Fibroblast of skin of abdomen (primary cell): ENCODE data around the gene NAA40.
A peak's percentile ranks its signal among the peaks of the same experiment; 100 is the strongest.

Source experiments
- DNase-seq: peaks from one replicate; pipeline ENCODE4 v3.0.0-alpha.2; 2013

Gene NAA40

DNA sequence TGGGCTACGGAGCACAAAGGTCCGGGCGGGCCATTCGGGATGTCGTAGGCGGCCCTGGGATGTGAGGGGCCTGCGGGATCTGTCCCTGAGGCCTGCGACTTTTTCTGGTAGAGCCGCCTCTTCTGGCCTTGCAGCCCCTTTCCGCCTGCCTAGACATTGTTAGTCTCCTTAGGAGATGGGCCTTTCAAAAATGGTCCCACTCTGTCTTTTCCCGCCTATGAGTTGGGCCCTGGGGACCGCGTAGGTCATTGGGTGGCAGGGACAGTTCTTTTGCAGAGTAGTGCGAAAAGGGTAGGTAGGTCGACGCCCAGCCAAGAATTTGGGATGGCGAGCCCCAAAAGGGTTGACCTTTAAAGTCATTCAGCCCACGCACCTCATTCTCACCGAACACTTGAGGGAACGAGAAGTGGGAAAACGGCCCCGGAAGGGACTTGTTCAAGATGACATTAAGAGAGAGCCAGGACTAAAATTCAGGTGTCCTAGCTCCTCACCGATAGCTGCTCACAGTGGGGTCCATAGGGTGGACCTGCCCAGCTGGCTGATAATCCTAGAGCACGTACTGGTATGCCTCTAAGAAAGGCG is 48.2 kb downstream of the NAA40 start:
- DNase-seq: no peak

DNA sequence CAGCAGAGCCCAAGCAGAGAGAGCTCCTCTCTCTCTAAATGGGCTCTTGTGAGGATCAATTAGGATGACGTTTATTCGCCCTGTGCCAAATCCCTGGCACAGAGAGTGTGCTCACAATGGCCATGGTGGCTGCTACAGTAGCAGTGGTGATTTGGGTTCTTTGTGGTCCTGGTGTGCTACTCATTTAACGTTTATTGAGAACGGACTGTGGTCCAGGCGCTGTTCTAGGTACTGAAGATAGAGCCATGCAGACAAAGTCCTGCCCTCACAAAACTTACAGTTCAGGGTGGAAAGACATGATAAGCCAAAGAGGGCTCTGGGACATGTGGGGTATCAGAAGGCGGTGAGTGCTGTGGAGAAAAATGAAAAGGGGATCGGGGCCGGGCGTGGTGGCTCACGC is 52.8 kb downstream of the NAA40 start:
- DNase-seq: no peak

DNA sequence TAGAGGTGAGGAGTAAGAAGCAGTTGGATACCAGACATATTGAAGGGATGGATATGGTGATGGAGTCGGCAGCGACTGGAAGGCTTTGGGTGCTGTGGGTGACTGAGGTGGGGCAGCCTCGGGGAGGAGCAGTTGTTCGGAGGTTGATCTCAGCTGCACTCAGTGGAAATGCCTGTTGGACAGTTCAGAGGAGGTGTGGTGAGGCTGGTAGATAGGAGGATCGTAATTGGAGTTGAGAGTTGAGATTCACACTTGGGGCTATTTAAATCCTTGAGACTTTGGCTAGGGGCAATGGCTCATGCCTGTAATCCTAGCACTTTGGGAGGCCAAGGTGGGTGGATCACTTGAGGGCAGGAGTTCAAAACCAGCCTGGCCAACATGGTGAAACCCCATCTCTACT is 54.3 kb downstream of the NAA40 start:
- no peak for DNase-seq

DNA sequence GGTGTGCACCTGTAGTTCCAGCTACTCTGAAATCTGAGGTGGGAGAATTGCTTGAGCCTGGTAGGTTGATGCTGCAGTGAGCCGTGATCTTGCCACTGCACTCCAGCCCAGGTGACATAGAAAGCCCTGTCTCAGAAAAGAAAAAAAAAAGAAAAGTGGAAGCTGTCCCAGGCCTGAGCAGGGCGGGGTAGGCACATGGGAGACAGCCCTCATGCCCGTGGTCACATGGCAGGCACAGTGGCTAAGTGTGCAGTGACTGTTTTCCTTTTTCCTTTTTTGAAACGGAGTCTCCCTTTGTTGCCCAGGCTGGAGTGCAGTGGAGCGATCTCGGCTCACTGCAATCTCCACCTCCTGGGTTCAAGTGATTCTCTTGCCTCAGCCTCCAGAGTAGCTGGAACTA is 55.2 kb downstream of the NAA40 start:
- no peak for DNase-seq

DNA sequence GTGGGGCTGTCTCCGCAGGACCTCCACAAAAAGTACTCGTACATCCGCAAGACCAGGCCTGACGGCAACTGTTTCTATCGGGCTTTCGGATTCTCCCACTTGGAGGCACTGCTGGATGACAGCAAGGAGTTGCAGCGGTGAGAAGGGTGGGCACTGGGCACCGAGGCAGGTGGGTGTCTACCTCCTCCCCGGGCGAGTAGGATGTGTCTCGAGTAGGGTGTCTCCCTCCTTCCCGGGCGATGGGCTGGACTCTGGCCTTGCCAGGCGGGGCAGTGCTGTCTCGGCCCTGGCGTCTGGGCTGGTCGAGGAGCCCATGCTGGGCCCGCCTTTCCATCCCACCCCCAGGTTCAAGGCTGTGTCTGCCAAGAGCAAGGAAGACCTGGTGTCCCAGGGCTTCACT is 57.7 kb downstream of the NAA40 start:
- DNase-seq: no peak

DNA sequence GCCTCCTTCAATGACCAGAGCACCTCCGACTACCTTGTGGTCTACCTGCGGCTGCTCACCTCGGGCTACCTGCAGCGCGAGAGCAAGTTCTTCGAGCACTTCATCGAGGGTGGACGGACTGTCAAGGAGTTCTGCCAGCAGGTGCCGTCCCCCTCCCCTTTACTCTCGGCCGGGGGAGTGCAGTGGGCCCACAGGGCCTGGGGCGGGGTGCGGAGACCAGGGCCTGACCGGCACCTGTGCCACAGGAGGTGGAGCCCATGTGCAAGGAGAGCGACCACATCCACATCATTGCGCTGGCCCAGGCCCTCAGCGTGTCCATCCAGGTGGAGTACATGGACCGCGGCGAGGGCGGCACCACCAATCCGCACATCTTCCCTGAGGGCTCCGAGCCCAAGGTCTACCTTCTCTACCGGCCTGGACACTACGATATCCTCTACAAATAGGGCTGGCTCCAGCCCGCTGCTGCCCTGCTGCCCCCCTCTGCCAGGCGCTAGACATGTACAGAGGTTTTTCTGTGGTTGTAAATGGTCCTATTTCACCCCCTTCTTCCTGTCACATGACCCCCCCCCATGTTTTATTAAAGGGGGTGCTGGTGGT is 58.4 kb downstream of the NAA40 start:
- DNase-seq: no peak

DNA sequence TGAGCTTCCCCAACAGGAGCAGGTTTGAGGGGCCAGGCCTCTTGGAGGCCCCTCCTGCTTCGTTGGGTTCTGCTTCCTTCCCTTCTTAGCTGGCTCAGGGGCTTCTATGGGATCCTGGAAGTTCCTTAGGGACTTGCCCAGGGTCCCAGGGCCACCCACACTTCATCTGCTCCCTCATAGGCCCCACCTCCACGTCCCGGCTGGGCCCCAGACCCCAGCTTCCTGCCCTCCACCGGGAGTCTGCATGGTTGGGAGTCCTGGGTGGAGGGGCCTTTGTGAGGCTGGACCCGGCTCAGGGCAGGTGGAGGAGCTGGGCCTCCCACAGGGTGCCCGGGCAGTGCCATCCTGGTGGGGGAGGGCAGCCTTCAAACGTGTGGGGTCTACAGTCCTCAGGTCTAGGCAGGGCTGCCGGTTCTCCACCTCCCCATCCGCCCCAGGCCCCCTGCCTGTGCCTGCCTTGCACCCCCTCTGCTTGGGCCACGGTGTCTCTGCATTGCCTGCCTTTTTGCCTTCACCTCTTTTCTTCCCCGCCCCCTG is 59.1 kb downstream of the NAA40 start:
- no peak for DNase-seq

DNA sequence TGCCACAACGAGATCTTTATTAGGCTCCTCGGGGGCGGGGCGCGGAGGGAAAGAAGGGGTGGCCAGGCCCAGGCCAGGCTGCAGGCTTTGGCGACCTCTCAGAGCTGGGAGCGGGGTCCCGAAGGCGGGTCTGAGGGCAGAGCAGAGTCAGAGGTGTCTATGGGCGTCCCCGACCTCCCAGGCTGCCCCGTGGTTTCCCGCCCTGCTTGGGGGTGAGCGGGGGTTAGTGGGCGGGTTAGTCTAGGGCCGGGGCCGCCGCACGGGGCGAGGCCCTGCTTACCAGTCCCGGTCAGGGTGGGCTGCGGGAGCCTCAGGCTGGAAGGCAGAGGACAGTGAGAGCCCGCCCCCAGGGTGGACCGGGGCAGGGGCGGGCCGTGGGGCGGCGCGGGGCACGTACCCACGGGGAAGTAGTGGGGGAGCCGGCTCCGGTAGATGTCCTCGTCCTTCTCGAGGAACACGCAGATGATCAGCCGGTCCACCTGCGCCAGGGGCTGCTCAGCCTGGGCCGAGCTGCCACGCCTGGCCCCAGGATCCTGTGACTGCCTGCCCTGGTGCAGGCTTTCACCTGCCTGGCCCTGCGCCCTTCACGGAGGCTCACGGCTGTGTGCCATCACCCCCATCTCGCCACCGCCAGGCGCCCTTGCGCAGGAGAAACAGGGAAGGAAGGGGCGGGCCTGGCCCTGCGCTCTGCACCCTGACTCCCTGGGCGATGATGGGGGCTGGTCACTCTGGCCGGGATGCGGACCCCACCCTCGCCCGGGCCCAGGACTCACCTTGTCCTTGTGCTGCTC is 60.0 kb downstream of the NAA40 start:
- no peak for DNase-seq

DNA sequence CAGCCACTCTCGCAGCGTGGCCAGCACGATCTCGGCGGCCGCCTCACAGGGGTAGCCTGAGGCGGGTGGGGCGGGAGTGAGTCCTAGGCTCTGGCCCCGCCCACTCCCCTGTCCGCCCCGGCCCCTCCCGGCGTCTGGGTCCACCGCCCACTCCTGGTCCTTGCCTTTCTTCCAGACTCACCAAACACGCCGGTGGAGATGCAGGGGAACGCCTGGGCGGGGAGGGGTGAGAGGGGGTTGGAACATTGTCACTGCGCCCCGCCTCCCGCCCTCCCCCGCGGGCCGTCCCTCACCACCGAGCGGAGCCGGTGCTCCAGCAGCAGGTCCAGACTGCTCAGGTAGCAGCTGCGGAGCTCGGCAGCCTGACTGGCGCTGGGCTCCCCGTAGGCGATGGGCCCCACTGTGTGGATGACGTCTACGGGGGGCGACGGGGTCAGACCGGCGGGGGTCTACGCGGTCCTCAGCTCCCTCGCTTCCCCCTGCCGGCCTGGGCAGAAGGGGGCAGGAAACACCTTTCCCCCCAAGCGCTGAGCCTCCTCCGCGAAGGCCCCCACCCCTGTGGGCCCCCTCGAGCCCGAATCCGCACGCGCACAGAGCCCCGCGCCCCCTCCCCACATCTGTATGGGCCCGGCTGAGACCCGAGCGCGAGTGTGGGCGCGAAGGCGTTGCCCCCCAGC is 60.7 kb downstream of the NAA40 start:
- peak; percentile 46 for DNase-seq

DNA sequence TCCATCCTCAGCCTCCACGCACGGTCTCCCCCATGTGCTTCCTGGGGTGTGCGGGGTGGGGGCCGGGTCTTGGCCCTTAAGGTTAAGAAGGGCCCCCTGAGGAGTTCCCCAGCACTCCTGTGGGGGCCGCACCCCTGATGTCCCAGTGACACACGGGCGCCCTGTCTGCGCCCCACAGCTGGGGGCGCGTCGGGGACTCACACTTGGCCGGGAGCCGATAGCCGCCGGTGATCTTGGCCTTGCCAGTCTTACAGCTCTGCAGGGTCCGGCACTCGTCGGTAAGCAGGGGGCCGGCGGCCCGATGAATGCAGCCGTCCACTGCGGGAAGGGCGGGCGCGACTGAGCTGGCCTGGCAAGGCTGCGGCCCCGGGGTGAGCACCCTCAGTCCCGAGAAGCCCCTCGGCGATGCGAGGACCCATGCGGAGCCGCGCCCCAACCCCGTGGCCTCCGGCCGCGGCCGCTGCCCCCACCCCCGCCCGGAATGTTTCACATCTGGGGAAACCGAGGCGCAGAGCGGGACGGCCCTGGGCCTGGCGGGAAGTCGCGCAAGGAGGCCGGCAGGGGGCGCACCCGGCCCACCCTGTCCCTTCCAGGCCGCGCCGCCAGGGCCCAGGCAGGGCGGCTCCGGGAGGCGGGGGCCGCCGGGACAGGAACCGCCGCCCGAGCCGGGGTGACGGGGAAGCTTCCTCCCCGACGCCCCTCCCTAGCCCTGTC is 61.4 kb downstream of the NAA40 start:
- DNase-seq: peak; percentile 69

DNA sequence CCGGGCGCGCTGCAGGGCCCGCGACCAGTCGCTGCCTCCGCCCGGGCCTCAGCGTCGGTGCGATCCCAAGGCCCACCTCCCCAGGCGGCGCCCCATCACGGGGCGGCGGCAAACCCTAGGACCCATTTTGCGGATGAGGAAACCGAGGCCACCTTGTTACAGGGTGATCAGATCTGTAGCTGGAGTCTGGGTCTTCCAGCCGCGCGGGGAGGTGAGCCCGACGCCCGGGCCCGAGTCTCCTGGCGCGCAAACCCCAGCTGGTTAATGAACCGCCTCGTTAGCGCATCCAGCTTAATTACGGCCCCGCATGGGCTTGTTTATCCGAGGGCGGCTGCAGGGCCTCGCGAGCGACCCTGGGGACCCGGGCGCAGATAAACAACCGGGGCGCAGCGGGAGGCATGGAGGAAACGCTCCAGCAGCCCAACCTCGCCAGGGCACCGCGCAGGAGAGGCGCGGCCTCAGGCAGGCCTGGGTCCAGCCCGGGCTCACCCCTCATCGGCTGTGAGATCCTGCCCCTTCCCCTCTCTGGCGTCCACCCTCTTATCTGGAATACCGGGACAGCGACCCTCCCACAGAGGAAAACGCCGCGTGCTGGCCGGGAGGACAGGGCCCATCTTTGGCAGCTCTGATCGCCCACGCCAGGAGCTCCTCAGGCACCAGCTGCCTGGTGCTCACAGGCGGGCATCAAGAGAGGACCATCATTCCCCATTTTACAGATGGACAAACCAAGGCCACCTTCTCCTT is 62.1 kb downstream of the NAA40 start:
- DNase-seq: no peak

DNA sequence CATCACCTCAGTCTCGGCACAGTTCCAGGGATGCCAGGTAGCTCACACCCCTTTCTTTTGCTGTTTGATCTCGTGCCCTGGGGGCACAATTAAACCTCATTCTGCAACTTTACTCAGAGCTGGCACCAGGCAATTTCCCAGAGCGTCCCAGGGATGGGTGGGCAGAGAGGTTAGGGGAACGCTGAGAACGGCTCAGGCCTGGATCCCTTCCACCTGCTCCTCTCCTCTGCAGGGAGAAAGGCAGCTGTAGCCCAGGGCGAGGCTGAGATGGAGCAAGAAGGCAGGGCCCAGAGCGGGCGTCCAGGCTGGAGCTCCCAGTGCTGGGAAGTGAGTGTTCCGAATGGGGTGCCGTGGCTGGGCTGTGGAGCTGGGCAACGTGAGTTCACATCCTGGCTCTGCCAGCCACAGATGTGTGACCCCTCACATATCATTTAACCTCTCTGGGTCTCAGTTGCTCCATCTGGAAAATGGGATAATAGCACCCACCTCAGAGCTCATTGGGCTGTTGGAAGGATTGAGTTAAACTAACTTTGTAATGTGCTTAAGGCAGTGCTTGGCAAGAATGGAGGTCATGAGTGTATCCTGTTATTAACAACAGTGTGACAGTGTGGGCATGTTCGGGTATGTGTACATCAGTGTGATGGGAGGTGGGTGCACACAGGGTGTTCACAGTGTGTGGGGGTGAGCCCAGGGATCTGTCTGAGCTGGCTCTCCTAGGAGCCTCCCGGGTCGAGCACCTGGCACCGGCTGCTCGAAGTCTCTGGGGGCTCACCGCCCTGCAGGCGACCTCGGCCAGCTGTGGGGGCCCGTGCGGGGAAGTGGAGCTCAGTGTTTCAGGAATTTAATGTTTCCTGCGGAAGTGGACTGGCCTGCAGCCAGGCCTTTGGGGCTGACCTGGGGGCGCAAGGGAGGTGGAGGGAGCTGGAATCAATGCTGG is 63.0 kb downstream of the NAA40 start:
- peak; percentile 36 for DNase-seq

DNA sequence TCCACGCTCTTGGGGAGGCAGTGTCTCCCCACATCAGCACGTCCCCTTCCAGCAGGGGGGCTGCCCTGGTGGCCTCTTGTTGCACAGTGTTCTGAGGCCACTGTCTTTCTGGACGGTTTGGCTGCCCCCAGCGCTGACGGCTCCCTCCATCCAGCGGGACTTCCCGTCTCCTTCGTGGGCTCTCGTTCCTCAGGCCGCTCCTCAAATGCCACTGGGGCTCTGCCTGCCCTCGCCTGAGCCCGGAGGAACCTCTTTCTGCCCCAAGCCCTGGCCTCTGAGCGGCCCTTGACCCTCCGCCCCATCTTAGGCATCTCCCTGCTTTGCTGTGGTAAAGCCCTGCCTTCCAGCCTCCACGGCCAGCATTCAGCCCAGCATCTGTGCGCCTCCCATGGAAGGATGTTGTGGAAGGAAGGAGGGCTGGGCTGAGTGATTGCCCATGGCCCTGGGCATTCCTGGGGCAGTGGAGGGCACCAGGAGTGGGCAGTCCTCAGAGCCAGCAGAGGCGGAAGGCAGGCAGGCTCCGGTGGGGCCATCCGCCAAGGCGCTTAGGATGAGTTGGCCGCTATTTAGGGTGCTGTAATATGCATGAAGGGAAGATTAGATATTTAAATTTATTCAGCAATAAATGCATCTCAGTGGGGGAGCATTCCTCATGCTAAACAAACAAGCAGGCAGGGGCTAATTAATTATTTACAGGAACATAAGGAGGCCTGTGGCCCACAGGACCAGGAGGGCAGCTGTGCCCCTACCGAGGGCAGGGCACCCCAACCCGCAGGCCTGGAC is 65.2 kb downstream of the NAA40 start:
- DNase-seq: no peak

DNA sequence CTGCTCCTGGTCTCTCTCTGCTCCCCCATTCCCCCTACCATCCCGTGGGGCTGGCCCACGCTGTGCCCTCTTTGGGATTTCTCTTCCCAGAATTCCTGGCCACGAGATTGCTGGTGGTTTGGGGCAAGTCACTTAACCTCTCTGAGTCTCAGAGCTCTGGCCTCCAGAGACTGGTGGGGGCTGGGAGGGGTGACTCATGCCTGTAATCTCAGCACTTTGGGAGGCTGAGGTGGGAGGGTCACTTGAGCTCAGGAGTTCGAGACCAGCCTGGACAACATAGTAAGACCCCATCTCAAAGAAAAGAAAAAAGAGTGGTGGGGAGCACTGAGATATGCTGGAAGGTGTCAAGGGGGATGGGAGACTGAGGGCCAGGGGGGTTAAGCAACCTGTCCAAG is 65.8 kb downstream of the NAA40 start:
- no peak for DNase-seq

DNA sequence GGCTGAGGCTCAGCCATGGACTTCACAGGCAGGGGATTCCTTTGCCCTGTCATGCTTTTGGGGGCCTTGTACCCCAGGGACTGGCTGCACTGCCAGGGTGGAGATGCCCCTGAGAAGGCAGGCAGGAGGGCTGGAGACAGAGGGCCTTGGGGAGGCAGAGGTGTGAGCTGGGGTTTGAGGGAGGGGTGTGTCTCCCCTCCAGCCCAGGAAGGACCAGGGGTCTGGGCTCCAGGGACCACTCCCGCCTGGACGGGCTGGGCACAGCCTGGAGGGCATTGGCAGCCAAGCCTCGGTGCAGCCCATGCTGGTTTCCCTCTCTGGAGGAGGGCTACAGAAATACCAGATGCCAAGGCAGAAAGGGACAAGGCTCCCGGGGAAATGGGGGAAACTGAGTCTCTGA is 66.9 kb downstream of the NAA40 start:
- DNase-seq: no peak

DNA sequence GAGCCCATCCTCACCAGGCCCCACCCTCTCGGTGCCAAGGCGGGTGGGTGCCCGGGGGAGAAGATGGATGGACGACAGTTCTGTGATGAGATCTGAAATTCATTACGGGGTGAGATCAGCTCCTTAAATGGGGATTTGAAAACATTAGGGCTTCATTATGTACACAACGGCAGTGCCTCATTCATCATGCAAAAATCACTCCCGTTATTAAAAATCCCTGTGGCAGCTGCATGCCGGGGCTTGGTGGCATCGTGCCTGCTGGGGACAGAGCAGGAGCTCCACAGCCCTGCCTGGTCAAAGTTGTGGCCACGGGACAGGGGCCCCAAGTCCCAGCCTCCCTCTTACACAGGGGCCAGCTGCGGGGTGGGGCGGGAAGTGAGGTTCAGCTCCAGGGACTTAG is 67.6 kb downstream of the NAA40 start:
- DNase-seq: no peak
